ENCODE results near the gene SPATA3. TPM values are rescaled to one million over a fixed set of nuclear protein-coding genes. Genes with fewer than 3 reads are reported as not detected.
"Not testable (repeated sequence)": the region's sequence is repeated elsewhere in the genome, so short reads cannot be mapped to it uniquely, and the experiment has no call there.

The SPATA3 gene
- total RNA-seq, 1 donor from 2014 or later = not detected

DNA sequence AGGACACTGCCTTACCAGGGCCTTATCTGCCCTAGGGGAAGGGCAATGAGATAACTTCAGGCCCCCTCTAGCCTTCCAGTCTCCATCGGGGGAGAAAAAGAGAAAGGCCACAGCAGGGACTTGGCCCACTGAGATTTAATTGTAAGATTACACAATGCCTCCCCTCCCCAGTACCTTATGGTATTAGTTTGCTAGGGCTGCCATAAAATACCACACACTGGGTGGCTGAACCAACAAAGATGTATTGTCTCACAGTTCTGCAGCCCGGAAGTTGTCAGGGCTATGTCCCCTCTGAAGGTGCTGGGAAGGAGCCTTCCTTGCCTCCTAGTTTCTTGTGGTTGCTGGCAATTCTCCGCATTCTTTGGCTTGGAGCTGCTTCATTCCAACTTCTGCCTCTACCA is 34.8 kb upstream of the SPATA3 start:
- no peak for DNase-seq (ENCODE audit: low spot score in 2 of 2, unreplicated experiment in 2 of 2)
- TF ChIP-seq, protein P1, sequence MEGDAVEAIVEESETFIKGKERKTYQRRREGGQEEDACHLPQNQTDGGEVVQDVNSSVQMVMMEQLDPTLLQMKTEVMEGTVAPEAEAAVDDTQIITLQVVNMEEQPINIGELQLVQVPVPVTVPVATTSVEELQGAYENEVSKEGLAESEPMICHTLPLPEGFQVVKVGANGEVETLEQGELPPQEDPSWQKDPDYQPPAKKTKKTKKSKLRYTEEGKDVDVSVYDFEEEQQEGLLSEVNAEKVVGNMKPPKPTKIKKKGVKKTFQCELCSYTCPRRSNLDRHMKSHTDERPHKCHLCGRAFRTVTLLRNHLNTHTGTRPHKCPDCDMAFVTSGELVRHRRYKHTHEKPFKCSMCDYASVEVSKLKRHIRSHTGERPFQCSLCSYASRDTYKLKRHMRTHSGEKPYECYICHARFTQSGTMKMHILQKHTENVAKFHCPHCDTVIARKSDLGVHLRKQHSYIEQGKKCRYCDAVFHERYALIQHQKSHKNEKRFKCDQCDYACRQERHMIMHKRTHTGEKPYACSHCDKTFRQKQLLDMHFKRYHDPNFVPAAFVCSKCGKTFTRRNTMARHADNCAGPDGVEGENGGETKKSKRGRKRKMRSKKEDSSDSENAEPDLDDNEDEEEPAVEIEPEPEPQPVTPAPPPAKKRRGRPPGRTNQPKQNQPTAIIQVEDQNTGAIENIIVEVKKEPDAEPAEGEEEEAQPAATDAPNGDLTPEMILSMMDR (IDR thresholded peaks at IDR 0.05; ENCODE audit: unreplicated experiment) = no peak

DNA sequence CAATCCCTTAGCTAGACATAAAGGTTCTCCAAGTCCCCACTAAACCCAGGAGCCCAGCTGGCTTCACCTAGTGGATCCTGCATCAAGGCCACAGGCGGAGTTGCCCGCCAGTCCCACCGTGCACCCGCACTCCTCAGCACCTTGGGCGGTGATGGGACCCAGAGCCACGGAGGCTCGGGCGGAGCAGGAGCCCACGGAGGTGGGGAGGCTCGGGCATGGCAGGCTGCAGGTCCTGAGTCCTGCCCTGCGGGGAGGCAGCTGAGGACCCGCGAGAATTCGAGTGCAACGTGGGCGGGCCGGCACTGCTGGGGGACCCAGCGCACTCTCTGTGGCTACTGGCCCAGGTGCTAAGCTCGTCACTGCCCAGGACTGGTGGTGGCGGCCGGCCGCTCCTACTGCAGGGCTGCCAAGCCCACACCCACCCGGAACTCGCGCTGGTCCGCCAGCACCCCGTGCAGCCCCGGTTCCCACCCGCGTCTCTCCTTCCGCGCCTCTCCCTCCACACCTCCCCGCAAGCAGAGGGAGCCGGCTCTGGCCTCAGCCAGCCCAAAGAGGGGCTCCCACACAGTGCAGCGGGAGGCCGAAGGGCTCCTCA is 31.7 kb upstream of the SPATA3 start:
- no peak for DNase-seq (ENCODE audit: low spot score in 2 of 2, unreplicated experiment in 2 of 2)
- TF ChIP-seq, protein P1 (IDR thresholded peaks at IDR 0.05; ENCODE audit: unreplicated experiment) = no peak
- Mint-ChIP-seq H3K36me3 (no peaks in the 10 kb centered on the region), H3K27ac (no peak overlapping the region), H3K9me3 (peaks cover 8% of the 10 kb centered on the region), H3K4me1 (no peaks in the 10 kb centered on the region), H3K4me3 (no peak overlapping the region), H3K27me3 (ENCODE audit: low read depth) (no peaks in the 10 kb centered on the region)

More for the DNA sequence above, 34.8 kb upstream of the SPATA3 start:
- Mint-ChIP-seq H3K4me3 (no peak overlapping the region), H3K27me3 (ENCODE audit: low read depth) (peaks cover 25% of the 10 kb centered on the region), H3K4me1 (peaks cover 11% of the 10 kb centered on the region), H3K36me3 (no peaks in the 10 kb centered on the region), H3K9me3 (peaks cover 8% of the 10 kb centered on the region), H3K27ac (no peak overlapping the region)

- no peak for DNase-seq (ENCODE audit: low spot score in 2 of 2, unreplicated experiment in 2 of 2)
- Mint-ChIP-seq H3K9me3 (peaks cover 5% of the 10 kb centered on the region), H3K27ac (no peak overlapping the region), H3K4me3 (no peak overlapping the region), H3K4me1 (no peaks in the 10 kb centered on the region), H3K36me3 (no peaks in the 10 kb centered on the region), H3K27me3 (ENCODE audit: low read depth) (no peaks in the 10 kb centered on the region)
- TF ChIP-seq, protein P1 (IDR thresholded peaks at IDR 0.05; ENCODE audit: unreplicated experiment) = no peak
Measured at GRCh38 chr2:230967113-230967512, 28.8 kb upstream of the SPATA3 start.

GRCh38 chr2:230968314-230968713 is 27.6 kb upstream of the SPATA3 start:
- H3K4me3 Mint-ChIP-seq; H3K9me3 Mint-ChIP-seq; H3K27me3 Mint-ChIP-seq (ENCODE audit: low read depth); H3K4me1 Mint-ChIP-seq; DNase-seq (ENCODE audit: low spot score in 2 of 2, unreplicated experiment in 2 of 2); H3K27ac Mint-ChIP-seq; H3K36me3 Mint-ChIP-seq: not testable (repeated sequence)

GRCh38 chr2:230968921-230969658 is 26.8 kb upstream of the SPATA3 start:
- H3K27me3 Mint-ChIP-seq (ENCODE audit: low read depth) = no peaks in the 10 kb centered on the region
- H3K4me1 Mint-ChIP-seq = no peaks in the 10 kb centered on the region
- H3K27ac Mint-ChIP-seq = no peak overlapping the region
- TF ChIP-seq, protein P1 (IDR thresholded peaks at IDR 0.05; ENCODE audit: unreplicated experiment) = no peak
- H3K9me3 Mint-ChIP-seq = no peaks in the 10 kb centered on the region
- DNase-seq (ENCODE audit: low spot score in 2 of 2, unreplicated experiment in 2 of 2) = no peak
- no peak overlapping the region for H3K4me3 Mint-ChIP-seq
- no peaks in the 10 kb centered on the region for H3K36me3 Mint-ChIP-seq

GRCh38 chr2:230969659-230970015 is 26.3 kb upstream of the SPATA3 start:
- no peak overlapping the region for H3K27ac Mint-ChIP-seq
- H3K9me3 Mint-ChIP-seq = no peaks in the 10 kb centered on the region
- no peaks in the 10 kb centered on the region for H3K27me3 Mint-ChIP-seq (ENCODE audit: low read depth)

More at GRCh38 chr2:230969659-230970015, 26.3 kb upstream of the SPATA3 start:
- H3K4me3 Mint-ChIP-seq = no peak overlapping the region
- H3K36me3 Mint-ChIP-seq = no peaks in the 10 kb centered on the region
- DNase-seq (ENCODE audit: low spot score in 2 of 2, unreplicated experiment in 2 of 2) = no peak
- H3K4me1 Mint-ChIP-seq = no peaks in the 10 kb centered on the region
- TF ChIP-seq, protein P1 (IDR thresholded peaks at IDR 0.05; ENCODE audit: unreplicated experiment) = no peak

Measured in mesothelial cell of epicardium (in vitro differentiated cells).